M059J (cell line): Measurements from ENCODE around the gene NOL4L. TPM values are rescaled to one million over a fixed set of nuclear protein-coding genes. Genes with fewer than 3 reads are reported as not detected.
A peak's percentile ranks its signal among the peaks of the same experiment; 100 is the strongest.
"Not testable (repeated sequence)": the region's sequence is repeated elsewhere in the genome, so short reads cannot be mapped to it uniquely, and the experiment has no call there.

Experiments used
- DNase-seq: peaks from one replicate; pipeline ENCODE4 v3.0.0-alpha.2; 2012; ENCODE audit warnings: low read depth
- total RNA-seq: library from RNA; depleted of rRNA; stranded (reverse); fragments of >200 nt; shearing (Covaris generic); gene quantifications from 2 replicates; pipeline ENCODE4 v1.2.3, GENCODE V29; 2014

Gene NOL4L
- total RNA-seq, 1 experiment from 2014 or later = 14.2 TPM

DNA sequence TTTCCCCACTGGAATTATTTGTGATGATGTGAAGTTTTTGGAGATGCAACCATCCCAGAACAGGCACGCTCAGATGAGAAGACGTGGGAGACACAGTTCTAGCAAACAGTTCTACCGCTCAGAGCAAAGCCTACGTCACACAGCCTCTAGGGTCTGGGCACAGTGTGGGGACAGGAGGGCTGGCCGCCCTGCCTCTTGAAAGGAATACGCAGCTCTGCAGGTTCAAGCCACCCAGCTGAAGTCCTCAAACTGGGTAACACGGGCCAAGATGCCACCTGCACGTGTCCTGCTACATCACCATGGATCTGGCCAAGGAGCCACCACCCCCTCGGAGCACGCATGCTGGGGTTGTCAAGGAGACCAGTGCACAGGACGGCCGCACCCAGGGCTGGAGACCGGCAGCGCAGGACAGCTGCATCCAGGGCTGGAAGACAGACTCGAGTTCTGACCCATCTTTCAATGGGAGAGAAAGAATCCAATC is 75.0 kb downstream of the NOL4L start:
- DNase-seq = no peak

GRCh38 chr20:32509639-32510066 is 75.5 kb downstream of the NOL4L start:
- peak; percentile 70 for DNase-seq

DNA sequence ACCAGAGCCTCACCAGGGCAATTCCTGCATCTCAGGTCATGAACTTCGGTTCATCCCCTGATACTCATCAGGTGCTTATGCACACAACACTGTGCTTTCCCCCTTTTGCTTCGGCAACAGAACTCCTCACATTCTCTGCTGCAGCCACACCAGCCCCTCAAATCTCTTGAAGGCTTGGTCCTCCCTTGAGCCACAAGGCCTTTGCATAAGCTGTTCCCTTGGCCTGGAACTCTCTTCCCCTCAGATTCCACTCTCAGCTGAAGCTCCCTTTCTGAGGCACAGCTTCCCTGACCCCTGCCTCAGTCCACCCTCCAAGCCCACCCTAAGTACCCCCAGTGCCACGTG is 76.4 kb downstream of the NOL4L start:
- no peak for DNase-seq

- DNase-seq = no peak
These were observed 76.9 kb downstream of the NOL4L start for GRCh38 chr20:32507998-32508774.

DNA sequence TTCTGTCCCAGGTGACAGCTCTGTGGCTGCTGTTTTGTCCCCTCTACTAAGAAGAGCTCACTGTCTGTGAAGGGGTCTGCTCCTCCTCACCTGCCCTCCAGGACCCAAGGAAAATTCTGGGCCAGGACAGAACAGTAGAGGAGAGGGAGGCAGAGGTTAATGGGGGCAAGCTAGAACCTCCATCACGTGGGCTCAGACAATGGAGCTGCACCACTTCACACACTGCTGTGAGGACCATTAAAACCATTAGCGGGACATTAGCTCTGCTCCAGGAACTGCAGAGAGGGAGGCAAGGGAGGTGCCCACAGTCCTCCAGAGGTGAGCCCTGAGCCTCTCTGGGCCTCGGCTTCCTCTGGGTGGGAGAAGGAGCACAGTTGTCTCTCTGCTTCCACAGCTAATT is 78.4 kb downstream of the NOL4L start:
- no peak for DNase-seq

- DNase-seq = no peak
These were observed 79.2 kb downstream of the NOL4L start for GRCh38 chr20:32505723-32506473.

- DNase-seq = no peak
These were observed 83.4 kb downstream of the NOL4L start for GRCh38 chr20:32501709-32502108.

DNA sequence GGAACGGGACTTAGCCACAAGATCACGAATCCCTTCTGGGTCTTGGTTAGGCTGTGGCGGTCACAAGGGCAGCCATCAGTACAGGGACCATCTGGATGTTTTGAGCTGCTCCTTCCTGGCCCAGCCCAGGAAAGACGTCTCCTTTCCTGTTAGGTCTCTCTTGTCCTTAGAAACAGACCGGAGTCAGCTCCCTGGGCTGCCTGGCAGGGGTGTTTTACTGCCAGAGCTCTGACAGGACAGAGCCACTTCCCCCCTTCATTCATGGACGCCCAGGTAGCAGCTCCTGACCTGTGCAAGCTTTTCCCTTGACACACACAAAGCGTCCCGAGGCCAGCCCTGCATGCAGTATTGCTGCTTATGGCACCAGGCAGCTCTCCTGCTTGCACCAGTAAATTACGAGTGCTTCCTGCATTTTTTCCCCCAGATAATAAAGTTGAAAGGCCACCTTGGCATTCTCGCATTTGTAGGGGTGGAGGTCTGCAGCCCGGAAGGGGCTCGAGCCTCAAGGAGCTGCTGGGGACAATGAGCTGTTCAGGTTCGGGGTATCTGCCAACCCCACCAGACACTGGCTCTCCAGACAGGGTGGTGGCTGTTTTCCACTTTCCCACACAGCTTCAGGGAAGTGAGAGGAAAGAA is 87.4 kb downstream of the NOL4L start:
- no peak for DNase-seq

- no peak for DNase-seq
These were observed 88.2 kb downstream of the NOL4L start for GRCh38 chr20:32496811-32497533.

- DNase-seq = no peak
These were observed 89.2 kb downstream of the NOL4L start for GRCh38 chr20:32495949-32496348.

DNA sequence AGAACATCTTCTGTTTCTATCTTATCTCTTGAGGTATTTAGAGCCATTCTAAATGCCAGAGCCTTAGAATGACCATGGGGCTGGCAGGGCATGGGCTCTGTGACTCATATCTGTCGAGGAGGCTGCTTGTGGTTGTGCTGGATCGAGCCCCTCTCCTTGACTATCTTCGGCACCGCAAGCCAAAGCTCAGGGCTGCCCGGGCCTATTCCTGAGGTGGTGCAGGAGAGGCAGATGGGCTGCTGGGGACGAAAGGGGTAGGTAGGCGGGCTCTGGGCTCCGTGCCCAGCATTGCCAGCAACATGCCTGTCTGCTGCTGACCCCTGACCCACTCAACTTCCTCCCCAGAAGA is 89.9 kb downstream of the NOL4L start:
- DNase-seq = peak; percentile 53

GRCh38 chr20:32494483-32495216 is 90.5 kb downstream of the NOL4L start:
- DNase-seq = peak; percentile 22

DNA sequence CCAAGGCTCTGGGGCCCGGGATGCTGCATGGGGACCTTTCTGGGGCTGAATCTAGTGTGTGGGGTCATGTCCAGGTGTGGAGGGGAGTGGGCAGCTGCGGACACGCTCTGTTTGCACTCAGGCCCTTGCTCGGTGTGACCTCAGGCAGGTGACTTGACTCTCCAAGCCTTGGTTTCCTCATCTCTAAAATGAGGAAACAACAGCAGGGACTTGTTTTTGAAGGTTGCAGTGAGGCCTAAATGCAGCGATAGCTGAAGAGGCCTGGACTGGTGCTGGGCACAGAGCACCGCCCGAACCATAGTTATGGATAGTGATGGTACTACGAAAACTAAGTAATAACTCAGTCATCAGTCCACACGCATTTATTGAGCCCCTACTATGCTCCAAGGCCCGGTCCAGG is 91.8 kb downstream of the NOL4L start:
- DNase-seq = no peak

- not testable (repeated sequence) for DNase-seq
These were observed 93.4 kb downstream of the NOL4L start for GRCh38 chr20:32491764-32492151.

DNA sequence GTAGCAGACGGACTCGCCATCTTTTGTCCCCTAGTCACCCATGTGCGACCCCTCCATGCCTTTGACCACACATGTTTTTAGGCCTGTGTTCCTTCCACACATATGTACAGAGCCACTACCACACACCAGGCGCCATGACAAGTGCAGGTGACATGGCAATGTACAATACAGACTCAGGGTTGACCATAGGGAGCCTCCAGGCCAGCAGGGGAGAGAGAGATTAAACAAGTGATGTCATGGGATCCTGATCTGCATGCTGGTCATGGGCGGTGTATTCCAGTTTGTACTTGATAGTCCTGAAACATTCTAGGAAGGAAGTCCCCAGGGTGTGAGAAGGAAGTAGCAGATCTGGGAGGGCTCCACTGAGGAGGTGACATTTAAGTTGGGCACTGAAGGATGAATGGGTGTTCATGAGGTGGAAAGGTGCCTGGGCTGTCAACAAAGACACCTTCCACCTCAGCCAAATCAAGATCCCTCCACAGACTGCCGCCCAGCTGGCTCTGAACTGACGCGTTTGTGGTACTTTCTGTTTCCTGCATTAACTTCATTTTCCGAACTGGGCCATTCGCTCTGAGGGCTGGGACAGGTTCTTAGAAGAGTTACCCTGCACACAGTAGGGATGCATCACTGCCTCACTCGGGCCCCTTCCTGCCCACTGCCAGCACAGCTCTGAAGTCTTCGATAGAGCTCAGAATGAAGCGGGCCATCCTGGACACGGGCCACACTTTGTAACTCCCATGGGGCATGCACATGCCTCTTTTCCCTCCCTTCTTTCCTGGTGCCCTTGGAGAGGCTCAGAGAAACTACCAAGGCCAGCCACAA is 94.0 kb downstream of the NOL4L start:
- no peak for DNase-seq

DNA sequence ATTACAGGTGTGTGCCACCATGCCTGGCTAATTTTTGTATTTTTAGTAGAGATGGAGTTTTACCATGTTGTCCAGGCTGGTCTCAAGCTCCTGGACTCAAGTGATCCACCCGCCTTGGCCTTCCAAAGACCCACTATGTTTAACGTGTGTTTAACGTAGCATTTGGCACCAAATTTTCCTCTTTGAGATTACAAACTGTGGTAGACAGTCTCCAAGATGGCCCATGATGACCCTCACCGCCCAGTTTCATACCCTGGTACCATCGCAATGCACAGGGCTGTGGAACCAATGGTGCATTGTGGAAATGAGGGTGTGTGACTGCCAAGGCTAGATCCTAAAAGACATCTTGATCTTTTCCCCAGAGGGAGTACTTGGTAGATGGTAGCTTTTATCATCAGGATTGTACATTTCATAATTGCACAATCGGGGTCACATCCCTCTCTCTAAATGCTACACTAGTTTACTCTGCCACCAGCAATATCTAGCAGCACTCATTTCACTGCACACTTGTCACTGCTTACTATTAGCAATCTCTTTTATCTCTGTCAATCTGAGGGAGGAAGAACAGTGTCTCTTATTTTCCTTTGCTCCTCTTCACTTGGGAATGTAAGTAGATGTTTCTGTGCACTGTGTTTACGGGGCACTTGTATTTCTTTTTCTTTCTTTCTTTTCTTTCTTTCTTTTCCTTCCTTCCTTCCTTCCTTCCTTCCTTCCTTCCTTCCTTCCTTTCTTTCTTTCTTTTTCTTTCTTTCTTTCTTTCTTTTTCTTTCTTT is 96.9 kb downstream of the NOL4L start:
- DNase-seq = no peak

GRCh38 chr20:32487381-32487780 is 97.8 kb downstream of the NOL4L start:
- DNase-seq = no peak

GRCh38 chr20:32485770-32486478 is 99.2 kb downstream of the NOL4L start:
- no peak for DNase-seq
